HL-60 (cell line): Measurements from ENCODE around the gene SCYGR5.

Experiments used
- DNase-seq, 2 experiments: peaks; one replicate each; pipeline ENCODE4 v3.0.0-alpha.2; 2010 to 2020; ENCODE audit warnings: low read depth in 1 of 2, low spot score in 1 of 2
- H3K27ac ChIP-seq: fragments of 250-450 bp; sonication (Bioruptor Pico); replicated peaks from 2 replicates; pipeline ENCODE4 v1.5.1; 2020; ENCODE audit warnings: mild to moderate bottlenecking, moderate library complexity
- H3K27me3 ChIP-seq: fragments of 250-450 bp; sonication (Bioruptor Pico); 2 replicates; pipeline ENCODE4 v1.5.1; 2021; ENCODE audit warnings: mild to moderate bottlenecking, moderate library complexity; ENCODE audit not compliant: insufficient read depth, poor library complexity, severe bottlenecking
- H3K4me3 ChIP-seq: replicated peaks from 2 replicates; pipeline ENCODE4 v1.5.1; 2011; ENCODE audit warnings: mild to moderate bottlenecking, control low read depth, low read length; ENCODE audit not compliant: insufficient read depth
- GABPA ChIP-seq: IDR thresholded peaks from 2 replicates; pipeline ENCODE4 v1.6.1; 2012; ENCODE audit warnings: low read depth
- POLR2AphosphoS5 ChIP-seq: IDR thresholded peaks from 2 replicates; pipeline ENCODE4 v1.6.1; 2012; ENCODE audit warnings: low read depth
- SPI1 ChIP-seq: IDR thresholded peaks from 2 replicates; pipeline ENCODE4 v1.6.1; 2012; ENCODE audit warnings: low read depth, mild to moderate bottlenecking, borderline replicate concordance
- TF ChIP-seq, protein P1 (sequence below): IDR thresholded peaks from 2 replicates; pipeline ENCODE4 v1.6.1; 2012; ENCODE audit warnings: low read depth; ENCODE audit not compliant: insufficient replicate concordance
- TF ChIP-seq, protein P2 (sequence below): IDR thresholded peaks from one replicate; pipeline ENCODE4 v1.5.1; 2011; ENCODE audit warnings: low read length, control low read depth, inconsistent platforms; ENCODE audit not compliant: insufficient read depth

Gene SCYGR5

DNA sequence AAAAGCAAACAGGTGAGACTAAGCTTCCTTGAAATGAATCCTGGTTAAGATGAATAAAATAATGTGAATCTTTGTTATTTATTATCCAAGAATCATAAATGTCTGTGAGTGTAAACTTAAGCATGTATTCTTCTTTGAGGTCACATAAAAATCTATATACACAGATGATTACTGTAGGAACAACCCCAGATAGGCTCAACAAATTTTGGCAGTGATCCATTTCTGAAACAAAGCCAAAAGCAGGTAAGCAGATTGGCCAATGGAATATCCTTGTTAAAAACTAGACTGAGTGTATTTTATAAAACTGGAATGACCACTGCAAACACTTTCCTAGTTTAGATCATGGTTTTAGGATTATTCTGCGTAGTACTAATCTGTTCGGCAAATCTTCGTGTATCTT lies 11.3 kb downstream of the SCYGR5 start:
- TF ChIP-seq SPI1 (no peak), GABPA (no peak), POLR2AphosphoS5 (no peak)
- TF ChIP-seq, protein P1, sequence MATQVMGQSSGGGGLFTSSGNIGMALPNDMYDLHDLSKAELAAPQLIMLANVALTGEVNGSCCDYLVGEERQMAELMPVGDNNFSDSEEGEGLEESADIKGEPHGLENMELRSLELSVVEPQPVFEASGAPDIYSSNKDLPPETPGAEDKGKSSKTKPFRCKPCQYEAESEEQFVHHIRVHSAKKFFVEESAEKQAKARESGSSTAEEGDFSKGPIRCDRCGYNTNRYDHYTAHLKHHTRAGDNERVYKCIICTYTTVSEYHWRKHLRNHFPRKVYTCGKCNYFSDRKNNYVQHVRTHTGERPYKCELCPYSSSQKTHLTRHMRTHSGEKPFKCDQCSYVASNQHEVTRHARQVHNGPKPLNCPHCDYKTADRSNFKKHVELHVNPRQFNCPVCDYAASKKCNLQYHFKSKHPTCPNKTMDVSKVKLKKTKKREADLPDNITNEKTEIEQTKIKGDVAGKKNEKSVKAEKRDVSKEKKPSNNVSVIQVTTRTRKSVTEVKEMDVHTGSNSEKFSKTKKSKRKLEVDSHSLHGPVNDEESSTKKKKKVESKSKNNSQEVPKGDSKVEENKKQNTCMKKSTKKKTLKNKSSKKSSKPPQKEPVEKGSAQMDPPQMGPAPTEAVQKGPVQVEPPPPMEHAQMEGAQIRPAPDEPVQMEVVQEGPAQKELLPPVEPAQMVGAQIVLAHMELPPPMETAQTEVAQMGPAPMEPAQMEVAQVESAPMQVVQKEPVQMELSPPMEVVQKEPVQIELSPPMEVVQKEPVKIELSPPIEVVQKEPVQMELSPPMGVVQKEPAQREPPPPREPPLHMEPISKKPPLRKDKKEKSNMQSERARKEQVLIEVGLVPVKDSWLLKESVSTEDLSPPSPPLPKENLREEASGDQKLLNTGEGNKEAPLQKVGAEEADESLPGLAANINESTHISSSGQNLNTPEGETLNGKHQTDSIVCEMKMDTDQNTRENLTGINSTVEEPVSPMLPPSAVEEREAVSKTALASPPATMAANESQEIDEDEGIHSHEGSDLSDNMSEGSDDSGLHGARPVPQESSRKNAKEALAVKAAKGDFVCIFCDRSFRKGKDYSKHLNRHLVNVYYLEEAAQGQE = no peak
- TF ChIP-seq, protein P2, sequence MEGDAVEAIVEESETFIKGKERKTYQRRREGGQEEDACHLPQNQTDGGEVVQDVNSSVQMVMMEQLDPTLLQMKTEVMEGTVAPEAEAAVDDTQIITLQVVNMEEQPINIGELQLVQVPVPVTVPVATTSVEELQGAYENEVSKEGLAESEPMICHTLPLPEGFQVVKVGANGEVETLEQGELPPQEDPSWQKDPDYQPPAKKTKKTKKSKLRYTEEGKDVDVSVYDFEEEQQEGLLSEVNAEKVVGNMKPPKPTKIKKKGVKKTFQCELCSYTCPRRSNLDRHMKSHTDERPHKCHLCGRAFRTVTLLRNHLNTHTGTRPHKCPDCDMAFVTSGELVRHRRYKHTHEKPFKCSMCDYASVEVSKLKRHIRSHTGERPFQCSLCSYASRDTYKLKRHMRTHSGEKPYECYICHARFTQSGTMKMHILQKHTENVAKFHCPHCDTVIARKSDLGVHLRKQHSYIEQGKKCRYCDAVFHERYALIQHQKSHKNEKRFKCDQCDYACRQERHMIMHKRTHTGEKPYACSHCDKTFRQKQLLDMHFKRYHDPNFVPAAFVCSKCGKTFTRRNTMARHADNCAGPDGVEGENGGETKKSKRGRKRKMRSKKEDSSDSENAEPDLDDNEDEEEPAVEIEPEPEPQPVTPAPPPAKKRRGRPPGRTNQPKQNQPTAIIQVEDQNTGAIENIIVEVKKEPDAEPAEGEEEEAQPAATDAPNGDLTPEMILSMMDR = no peak
- Histone ChIP-seq H3K27ac (no peak overlapping the region), H3K4me3 (no peak overlapping the region), H3K27me3 (no peaks in the 10 kb centered on the region)
- no peak for DNase-seq

DNA sequence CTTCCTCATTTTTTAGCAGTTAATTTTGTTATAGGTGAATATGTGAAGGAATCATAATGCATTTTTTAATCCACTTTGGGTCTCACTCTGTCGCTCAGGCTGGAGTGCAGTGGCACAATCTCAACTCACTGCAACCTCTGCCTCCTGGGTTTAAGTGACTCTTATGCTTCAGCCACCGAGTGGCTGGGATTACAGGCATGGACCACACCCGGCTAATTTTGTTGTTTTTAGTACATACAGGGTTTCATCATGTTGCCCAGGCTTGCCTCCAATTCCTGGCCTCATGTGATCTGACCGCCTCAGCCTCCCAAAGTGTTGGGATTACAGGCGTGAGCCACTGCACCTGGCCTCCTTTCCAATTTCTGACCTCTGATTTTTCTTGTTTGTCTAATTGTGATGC lies 17.7 kb downstream of the SCYGR5 start:
- no peak overlapping the region for H3K27ac ChIP-seq
- no peaks in the 10 kb centered on the region for H3K27me3 ChIP-seq
- TF ChIP-seq POLR2AphosphoS5 (no peak), GABPA (no peak), SPI1 (no peak)
- TF ChIP-seq, protein P1 = no peak
- TF ChIP-seq, protein P2 = no peak
- no peak for DNase-seq
- no peak overlapping the region for H3K4me3 ChIP-seq

DNA sequence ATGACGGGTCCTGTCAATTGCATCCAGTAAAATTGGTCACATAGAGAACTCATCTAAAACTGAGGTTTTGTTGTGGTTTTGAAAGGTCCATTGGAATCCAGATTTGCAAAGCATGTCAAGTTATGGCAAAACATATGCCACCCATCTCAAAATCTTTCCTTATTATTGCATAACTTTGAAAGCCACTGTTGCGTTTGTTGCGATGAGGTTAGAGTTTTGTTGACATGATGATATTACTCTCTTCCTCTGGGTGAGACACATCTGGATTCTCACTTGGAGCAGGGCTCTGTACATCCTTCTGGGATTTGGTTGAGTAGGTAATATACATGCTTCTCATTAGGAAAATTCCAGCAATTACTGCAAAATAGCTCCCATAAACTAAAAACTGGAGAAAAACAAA lies 20.6 kb downstream of the SCYGR5 start:
- Histone ChIP-seq H3K27me3 (no peaks in the 10 kb centered on the region), H3K27ac (no peak overlapping the region), H3K4me3 (no peak overlapping the region)
- no peak for TF ChIP-seq SPI1
- no peak for TF ChIP-seq POLR2AphosphoS5
- TF ChIP-seq, protein P1 = no peak
- TF ChIP-seq, protein P2 = no peak
- TF ChIP-seq GABPA = no peak
- DNase-seq = no peak
